Kidney (tissue), 14 donors: ENCODE results near the gene PDIA5. TPM values are rescaled to one million over a fixed set of nuclear protein-coding genes. Genes with fewer than 3 reads are reported as not detected.

Source experiments
- DNase-seq, 5 donors: peaks; one replicate each; pipeline ENCODE4 v3.0.0-alpha.2; 2013 to 2020
- FAIRE-seq: peaks from 2 replicates; lab custom pipeline; 2012; peaks lifted over from hg19 to GRCh38; lab: Jason Lieb, UNC
- H3K27ac ChIP-seq, 2 donors: one replicate each; pipeline ENCODE4 v1.7.0; 2013; ENCODE audit warnings: low read depth in 2 of 2, low read length in 2 of 2, inconsistent platforms in 1 of 2
- H3K27me3 ChIP-seq: one replicate; pipeline ENCODE4 v1.7.1; 2013; ENCODE audit warnings: low read length, inconsistent platforms; ENCODE audit not compliant: control insufficient read depth, insufficient read depth
- H3K36me3 ChIP-seq, 3 donors: one replicate each; pipeline versions ENCODE4 v1.7.0 to v1.7.1; 2013; ENCODE audit warnings: low read length in 3 of 3, control low read depth in 1 of 3, inconsistent platforms in 1 of 3; ENCODE audit not compliant: insufficient read depth in 3 of 3, control insufficient read depth in 2 of 3
- H3K4me1 ChIP-seq, 3 donors: one replicate each; pipeline versions ENCODE4 v1.7.0 to v1.7.1; 2013; ENCODE audit warnings: low read length in 3 of 3, inconsistent platforms in 1 of 3, low read depth in 1 of 3; ENCODE audit not compliant: control insufficient read depth in 2 of 3, insufficient read depth in 2 of 3
- H3K4me3 ChIP-seq, 3 donors: one replicate each; pipeline versions ENCODE4 v1.7.0 to v1.8.1; 2013; ENCODE audit warnings: low read length in 3 of 3, control low read depth in 1 of 3, inconsistent platforms in 1 of 3
- H3K9ac ChIP-seq, 3 donors: one replicate each; pipeline versions ENCODE4 v1.7.0 to v1.7.1; 2013; ENCODE audit warnings: low read length in 3 of 3, control low read depth in 1 of 3, inconsistent platforms in 1 of 3
- H3K9me3 ChIP-seq, 3 donors: one replicate each; pipeline versions ENCODE4 v1.7.0 to v1.7.1; 2013; ENCODE audit warnings: low read length in 3 of 3, control low read depth in 1 of 3, inconsistent platforms in 1 of 3; ENCODE audit not compliant: control insufficient read depth in 2 of 3, insufficient read depth in 1 of 3
- CTCF ChIP-seq: IDR thresholded peaks from 3 replicates; pipeline ENCODE4 v1.5.1; 2012; ENCODE audit warnings: mild to moderate bottlenecking, moderate library complexity, borderline replicate concordance; ENCODE audit not compliant: insufficient read depth; ENCODE audit errors: extremely low read depth
- intact Hi-C: fragments of 100-400 bp; cut with DNase I; formaldehyde crosslinking; loops from one replicate; pipeline ENCODE4 v1.11.1; 2022
- polyA plus RNA-seq: library from polyadenylated mRNA; stranded (reverse); fragments of 350-450 nt; fragmentation: Illumina TruSeq; extraction: RNeasy Lipid Tissue Mini Kit (QIAGEN cat#74804); gene quantifications from one replicate; pipeline ENCODE4 v1.2.3, GENCODE V29; 2014; ENCODE audit warnings: low read depth, low replicate concordance; ENCODE audit not compliant: insufficient read depth
- total RNA-seq: library from RNA; stranded (reverse); fragmentation: NEBNext Ultra II Directional; extraction: Animal tissue kit (Norgen Biotek cat#: 25700); gene quantifications from one replicate; pipeline ENCODE4 v1.2.1, GENCODE V29; 2021
- donor health status: control.
- donor health status: control.
- donor health status: control.
- donor health status: control.
- donor health status: control.
- donor health status: DM: yes; HTN: yes; CAD: no.
- donor health status: Normal renal cell carcinoma (clear cell type).

Gene PDIA5
- total and polyA plus RNA-seq, 2 donors from 2014 or later: 19.9 to 27.9 TPM

GRCh38 chr3:123032057-123032456, 34.8 kb upstream of the PDIA5 start:
- no peak for TF ChIP-seq CTCF
- Histone ChIP-seq H3K4me1 (peaks cover 0 to 11% (median 6%) of the 10 kb centered on the region in 3 donors), H3K9me3 (no peaks in the 10 kb centered on the region), H3K4me3 (no peak overlapping the region), H3K36me3 (no peaks in the 10 kb centered on the region), H3K27me3 (no peaks in the 10 kb centered on the region), H3K9ac (no peak overlapping the region), H3K27ac (no peak overlapping the region)
- FAIRE-seq (no peak), DNase-seq (no peak)
- intact Hi-C loops: no loop called here

- Histone ChIP-seq H3K9ac (no peak overlapping the region), H3K9me3 (no peaks in the 10 kb centered on the region), H3K36me3 (no peaks in the 10 kb centered on the region), H3K4me3 (no peak overlapping the region), H3K4me1 (peaks cover 0 to under 1% (median 0%) of the 10 kb centered on the region in 3 donors), H3K27me3 (no peaks in the 10 kb centered on the region), H3K27ac (no peak overlapping the region)
- FAIRE-seq (no peak), DNase-seq (no peak)
- no peak for TF ChIP-seq CTCF
- intact Hi-C loops: no loop called here
Observed at GRCh38 chr3:123034120-123034519, 32.7 kb upstream of the PDIA5 start.

- FAIRE-seq (no peak), DNase-seq (no peak)
- H3K4me1 ChIP-seq: no peaks in the 10 kb centered on the region
- intact Hi-C loops: no loop called here
- TF ChIP-seq CTCF: no peak
- no peaks in the 10 kb centered on the region for H3K9me3 ChIP-seq
- no peak overlapping the region for H3K9ac ChIP-seq
- H3K4me3 ChIP-seq: no peak overlapping the region
- no peaks in the 10 kb centered on the region for H3K27me3 ChIP-seq
- no peaks in the 10 kb centered on the region for H3K36me3 ChIP-seq
- H3K27ac ChIP-seq: no peak overlapping the region
Observed at GRCh38 chr3:123034996-123035395, 31.8 kb upstream of the PDIA5 start.
